H9 (cell line): Measurements from ENCODE around the gene POLL. TPM values are rescaled to one million over a fixed set of nuclear protein-coding genes. Genes with fewer than 3 reads are reported as not detected.
A peak's percentile ranks its signal among the peaks of the same experiment; 100 is the strongest.

Source experiments
- DNase-seq: peaks from one replicate; pipeline ENCODE4 v3.0.0-alpha.2; 2017
- H2AFZ ChIP-seq: one replicate; pipeline ENCODE4 v1.6.1; 2013; ENCODE audit warnings: mild to moderate bottlenecking, low read length, control low read depth, moderate library complexity
- H2AK5ac ChIP-seq: 2 replicates; pipeline ENCODE4 v1.6.1; 2013; ENCODE audit warnings: low read length, control low read depth, mixed read lengths; ENCODE audit not compliant: insufficient read length
- H2BK120ac ChIP-seq: one replicate; pipeline ENCODE4 v1.6.1; 2013; ENCODE audit warnings: low read depth, mild to moderate bottlenecking, low read length, control low read depth, inconsistent platforms; ENCODE audit not compliant: poor library complexity, severe bottlenecking
- H2BK12ac ChIP-seq: 2 replicates; pipeline ENCODE4 v1.6.1; 2013; ENCODE audit warnings: low read length, control low read depth, mixed read lengths, low read depth; ENCODE audit not compliant: insufficient read length
- H2BK15ac ChIP-seq: 2 replicates; pipeline ENCODE4 v1.6.1; 2013; ENCODE audit warnings: low read depth, low read length, control low read depth
- H2BK20ac ChIP-seq: one replicate; pipeline ENCODE4 v1.6.1; 2013; ENCODE audit warnings: low read depth, mild to moderate bottlenecking, low read length, control low read depth, inconsistent platforms; ENCODE audit not compliant: poor library complexity, severe bottlenecking
- H2BK5ac ChIP-seq: 2 replicates; pipeline ENCODE4 v1.6.1; 2013; ENCODE audit warnings: low read length, control low read depth, mixed read lengths; ENCODE audit not compliant: insufficient read length
- H3K14ac ChIP-seq: 2 replicates; pipeline ENCODE4 v1.6.1; 2013; ENCODE audit warnings: low read length, control low read depth; ENCODE audit not compliant: insufficient read depth
- H3K18ac ChIP-seq: 2 replicates; pipeline ENCODE4 v1.6.1; 2013; ENCODE audit warnings: low read depth, mild to moderate bottlenecking, mixed read lengths, low read length, control low read depth; ENCODE audit not compliant: insufficient read length
- H3K23ac ChIP-seq: 2 replicates; pipeline ENCODE4 v1.6.1; 2013; ENCODE audit warnings: low read length, control low read depth, mixed read lengths, low read depth; ENCODE audit not compliant: insufficient read length
- H3K23me2 ChIP-seq: 2 replicates; pipeline ENCODE4 v1.6.1; 2013; ENCODE audit warnings: low read depth, mild to moderate bottlenecking, mixed read lengths, low read length, control low read depth; ENCODE audit not compliant: insufficient read length, poor library complexity, severe bottlenecking
- H3K27ac ChIP-seq: 2 replicates; pipeline ENCODE4 v1.5.1; 2013; ENCODE audit warnings: low read length, control low read depth, mixed read lengths, low read depth; ENCODE audit not compliant: insufficient read length
- H3K27me3 ChIP-seq: 2 replicates; pipeline ENCODE4 v1.6.1; 2013; ENCODE audit warnings: low read length, control low read depth, inconsistent platforms; ENCODE audit not compliant: insufficient read depth
- H3K4ac ChIP-seq: 2 replicates; pipeline ENCODE4 v1.6.1; 2013; ENCODE audit warnings: low read depth, mild to moderate bottlenecking, control low read depth, inconsistent platforms, low read length, moderate library complexity
- H3K4me1 ChIP-seq: 2 replicates; pipeline ENCODE4 v1.6.1; 2013; ENCODE audit warnings: low read length, control low read depth, inconsistent platforms; ENCODE audit not compliant: insufficient read depth
- H3K4me2 ChIP-seq: 2 replicates; pipeline ENCODE4 v1.6.1; 2013; ENCODE audit warnings: low read length, control low read depth, mixed read lengths; ENCODE audit not compliant: insufficient read length, insufficient read depth
- H3K56ac ChIP-seq: 2 replicates; pipeline ENCODE4 v1.6.1; 2013; ENCODE audit warnings: low read depth, mild to moderate bottlenecking, mixed read lengths, low read length, control low read depth; ENCODE audit not compliant: insufficient read length
- H3K79me1 ChIP-seq: 2 replicates; pipeline ENCODE4 v1.6.1; 2013; ENCODE audit warnings: low read depth, mild to moderate bottlenecking, moderate library complexity, low read length, control low read depth, inconsistent platforms; ENCODE audit not compliant: insufficient read depth, poor library complexity, severe bottlenecking
- H3K79me2 ChIP-seq: 2 replicates; pipeline ENCODE4 v1.6.1; 2013; ENCODE audit warnings: low read length, control low read depth, inconsistent platforms; ENCODE audit not compliant: insufficient read depth
- H3K9ac ChIP-seq: 2 replicates; pipeline ENCODE4 v1.6.1; 2013; ENCODE audit warnings: low read length, control low read depth, mixed read lengths; ENCODE audit not compliant: insufficient read length; ENCODE audit errors: extremely low read depth
- H3K9me3 ChIP-seq: one replicate; pipeline ENCODE4 v1.6.1; 2013; ENCODE audit warnings: low read depth, low read length, inconsistent platforms; ENCODE audit not compliant: control insufficient read depth
- H3T11ph ChIP-seq: one replicate; pipeline ENCODE4 v1.6.1; 2013; ENCODE audit warnings: mild to moderate bottlenecking, low read length, control low read depth, inconsistent platforms
- H4K20me1 ChIP-seq: one replicate; pipeline ENCODE4 v1.6.1; 2013; ENCODE audit not compliant: control insufficient read depth, insufficient read length, insufficient read depth
- H4K5ac ChIP-seq: 2 replicates; pipeline ENCODE4 v1.6.1; 2013; ENCODE audit warnings: low read depth, mild to moderate bottlenecking, mixed read lengths, low read length, control low read depth; ENCODE audit not compliant: insufficient read length
- H4K8ac ChIP-seq: replicated peaks from 2 replicates; pipeline ENCODE4 v1.6.1; 2013; ENCODE audit warnings: low read length, control low read depth, mixed read lengths, low read depth; ENCODE audit not compliant: insufficient read length
- H4K91ac ChIP-seq: 2 replicates; pipeline ENCODE4 v1.6.1; 2013; ENCODE audit warnings: low read depth, mild to moderate bottlenecking, moderate library complexity, mixed read lengths, low read length, control low read depth; ENCODE audit not compliant: insufficient read length
- H3K27ac Mint-ChIP-seq, 3 experiments: 2 replicates in 2 of 3; 3 replicates in 1 of 3; pipeline ENCODE4 v1.8.0; 2020 to 2021; ENCODE audit warnings: mixed read lengths in 3 of 3, mild to moderate bottlenecking in 1 of 3, moderate library complexity in 1 of 3
- H3K27me3 Mint-ChIP-seq: 2 replicates; pipeline ENCODE4 v1.8.0; 2021; ENCODE audit warnings: low read depth, mild to moderate bottlenecking, moderate library complexity, mixed read lengths
- H3K36me3 Mint-ChIP-seq, 3 experiments: 2 replicates in 2 of 3; 3 replicates in 1 of 3; pipeline ENCODE4 v1.8.0; 2020 to 2021; ENCODE audit warnings: low read depth in 3 of 3, mixed read lengths in 3 of 3; ENCODE audit not compliant: insufficient read depth in 1 of 3
- H3K4me1 Mint-ChIP-seq, 2 experiments: 2 replicates each; pipeline ENCODE4 v1.8.0; 2020; ENCODE audit warnings: mixed read lengths in 2 of 2
- H3K4me3 Mint-ChIP-seq, 2 experiments: 2 replicates in 1 of 2; 3 replicates in 1 of 2; pipeline ENCODE4 v1.8.0; 2020 to 2021; ENCODE audit warnings: mild to moderate bottlenecking in 2 of 2, mixed read lengths in 2 of 2, moderate library complexity in 1 of 2
- H3K9me3 Mint-ChIP-seq, 2 experiments: 2 replicates in 1 of 2; 3 replicates in 1 of 2; pipeline ENCODE4 v1.8.0; 2020; ENCODE audit warnings: mild to moderate bottlenecking in 2 of 2, mixed read lengths in 2 of 2, moderate library complexity in 1 of 2
- WGBS: extraction: QIAGEN DNeasy Blood & Tissue Kit; methylation state at CpG from one replicate; pipeline ENCODE4 v1.1.7; 2013; ENCODE audit warnings: missing lambda C conversion rate, low lambda C conversion rate, mixed read lengths; ENCODE audit not compliant: insufficient read length; ENCODE audit errors: extremely low coverage; 5-methylcytosine and 5-hydroxymethylcytosine counted together
- total RNA-seq: library from RNA; stranded (reverse); gene quantifications from 2 replicates; pipeline ENCODE4 v1.2.1, GENCODE V29; 2021
- TF ChIP-seq, protein P1 (sequence below): fragments of 200-600 bp; sonication (generic); conservative IDR thresholded peaks from 3 replicates; pipeline ENCODE4 v1.8.0; 2021; ENCODE audit warnings: antibody characterized with exemption, mild to moderate bottlenecking

The POLL gene
- total RNA-seq, 1 experiment from 2014 or later: 30.8 TPM

DNA sequence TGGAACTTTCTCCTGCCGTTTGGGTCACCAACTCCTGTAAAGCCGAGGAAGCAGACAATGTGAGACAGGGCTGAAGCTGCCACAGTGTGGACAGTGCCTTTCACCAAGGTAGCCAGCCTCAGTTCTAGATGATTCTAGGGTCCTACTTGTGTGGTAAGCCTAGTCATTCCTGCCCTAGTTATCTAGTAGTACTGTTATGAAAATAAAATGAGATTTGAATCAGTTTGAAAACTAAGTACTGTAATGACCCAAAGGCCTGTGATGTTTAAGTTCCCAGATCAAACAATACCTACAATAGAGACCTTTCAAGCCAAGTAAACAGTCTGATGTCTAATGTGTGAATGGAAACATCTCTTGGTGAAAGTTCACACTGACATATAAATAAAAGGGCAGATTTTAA, 37.1 kb downstream of the POLL start:
- Histone ChIP-seq H2BK5ac (no peak overlapping the region), H3K79me1 (no peaks in the 10 kb centered on the region), H3K4ac (no peak overlapping the region), H3K27ac (no peak overlapping the region), H4K8ac (no peak overlapping the region), H3T11ph (no peak overlapping the region), H3K18ac (no peak overlapping the region), H3K9me3 (no peaks in the 10 kb centered on the region), H2BK12ac (no peak overlapping the region), H3K9ac (no peak overlapping the region), H3K14ac (no peak overlapping the region), H4K20me1 (no peaks in the 10 kb centered on the region), H3K23ac (no peak overlapping the region), H3K56ac (no peak overlapping the region), H2BK20ac (no peak overlapping the region), H3K4me1 (no peaks in the 10 kb centered on the region), H2AFZ (no peak overlapping the region), H4K91ac (no peak overlapping the region), H2BK120ac (no peak overlapping the region), H3K4me2 (no peak overlapping the region), H3K27me3 (no peaks in the 10 kb centered on the region), H2BK15ac (no peak overlapping the region), H3K23me2 (no peaks in the 10 kb centered on the region), H2AK5ac (no peak overlapping the region), H3K79me2 (no peaks in the 10 kb centered on the region), H4K5ac (no peak overlapping the region)
- Mint-ChIP-seq H3K4me1 (no peaks in the 10 kb centered on the region), H3K9me3 (no peaks in the 10 kb centered on the region), H3K27ac (peak overlapping the region in 1 of 3 experiments; percentile 3; a peak in 2 of 7 replicates), H3K4me3 (no peak overlapping the region), H3K27me3 (no peaks in the 10 kb centered on the region), H3K36me3 (peaks cover 0 to 13% (median 5%) of the 10 kb centered on the region in 3 experiments; a peak in 4 of 7 replicates)
- no peak for DNase-seq
- no CpG with 5 or more reads among the region's 2 CpGs for WGBS
- TF ChIP-seq, protein P1, sequence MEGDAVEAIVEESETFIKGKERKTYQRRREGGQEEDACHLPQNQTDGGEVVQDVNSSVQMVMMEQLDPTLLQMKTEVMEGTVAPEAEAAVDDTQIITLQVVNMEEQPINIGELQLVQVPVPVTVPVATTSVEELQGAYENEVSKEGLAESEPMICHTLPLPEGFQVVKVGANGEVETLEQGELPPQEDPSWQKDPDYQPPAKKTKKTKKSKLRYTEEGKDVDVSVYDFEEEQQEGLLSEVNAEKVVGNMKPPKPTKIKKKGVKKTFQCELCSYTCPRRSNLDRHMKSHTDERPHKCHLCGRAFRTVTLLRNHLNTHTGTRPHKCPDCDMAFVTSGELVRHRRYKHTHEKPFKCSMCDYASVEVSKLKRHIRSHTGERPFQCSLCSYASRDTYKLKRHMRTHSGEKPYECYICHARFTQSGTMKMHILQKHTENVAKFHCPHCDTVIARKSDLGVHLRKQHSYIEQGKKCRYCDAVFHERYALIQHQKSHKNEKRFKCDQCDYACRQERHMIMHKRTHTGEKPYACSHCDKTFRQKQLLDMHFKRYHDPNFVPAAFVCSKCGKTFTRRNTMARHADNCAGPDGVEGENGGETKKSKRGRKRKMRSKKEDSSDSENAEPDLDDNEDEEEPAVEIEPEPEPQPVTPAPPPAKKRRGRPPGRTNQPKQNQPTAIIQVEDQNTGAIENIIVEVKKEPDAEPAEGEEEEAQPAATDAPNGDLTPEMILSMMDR: no peak
